IPS-18c (cell line): ENCODE results near the gene BMAL2.

ENCODE experiments used
- H3K4me3 ChIP-seq: 2 replicates; pipeline ENCODE4 v1.7.0; 2013; ENCODE audit warnings: low read depth, mild to moderate bottlenecking, low read length, moderate library complexity; ENCODE audit not compliant: insufficient read depth
- H3K9me3 ChIP-seq: one replicate; pipeline ENCODE4 v1.6.1; 2013; ENCODE audit warnings: mild to moderate bottlenecking, low read length, moderate library complexity; ENCODE audit not compliant: control insufficient read depth, insufficient read depth

The BMAL2 gene

DNA sequence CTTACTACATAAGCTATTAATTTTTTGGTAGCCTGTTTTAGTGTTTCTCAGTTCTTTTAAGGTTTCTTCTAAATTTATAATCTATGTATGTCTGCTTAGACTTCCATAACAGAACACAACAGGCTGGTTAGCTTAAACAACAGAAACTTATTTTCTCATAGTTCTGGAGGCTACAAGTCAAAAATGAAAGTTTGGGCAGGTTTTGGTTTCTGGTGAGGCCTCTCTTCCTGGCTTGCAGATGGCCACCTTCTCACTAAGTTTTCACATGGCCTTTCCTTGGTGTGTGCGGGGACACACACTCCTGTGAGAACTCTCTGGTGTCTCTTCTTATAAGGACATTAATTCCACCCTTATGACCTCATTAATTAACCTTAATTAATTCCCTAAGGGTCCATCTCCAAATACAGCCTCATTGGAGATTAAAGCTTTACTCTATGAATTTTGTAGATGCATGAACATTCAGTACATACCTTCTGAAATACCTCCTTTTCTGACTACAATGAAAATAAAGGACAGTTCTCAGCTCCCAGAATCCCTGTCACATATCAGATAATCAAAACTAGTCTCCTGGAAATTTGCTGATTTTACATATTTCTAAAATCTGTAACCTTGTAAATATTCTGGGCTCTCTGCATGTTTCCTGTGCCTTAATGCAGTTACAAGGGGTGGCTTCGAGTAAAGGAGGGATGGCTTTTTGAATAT lies 23.2 kb upstream of the BMAL2 start:
- no peak overlapping the region for H3K4me3 ChIP-seq
- H3K9me3 ChIP-seq, result no peaks in the 10 kb centered on the region

- no peak overlapping the region for H3K4me3 ChIP-seq
- no peaks in the 10 kb centered on the region for H3K9me3 ChIP-seq
These were observed 22.7 kb upstream of the BMAL2 start for GRCh38 chr12:27309995-27310315.

DNA sequence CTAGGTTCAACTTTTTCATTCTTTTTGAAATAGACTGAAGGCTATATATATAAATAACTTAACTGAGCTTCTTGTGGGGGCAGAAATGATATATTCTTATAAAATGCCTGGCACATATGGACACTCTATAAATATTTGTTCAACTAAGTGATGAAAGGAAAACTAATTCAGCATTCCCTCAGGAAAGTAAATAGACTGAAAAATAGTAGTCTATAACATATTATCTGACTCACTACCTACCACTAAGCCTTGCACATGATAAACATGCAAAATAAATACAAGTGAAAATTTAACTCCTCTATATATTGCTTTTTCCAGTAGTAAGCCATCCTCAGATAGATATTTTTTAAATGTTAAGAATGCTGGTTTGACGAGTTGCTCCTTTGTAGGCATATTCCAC lies 15.7 kb upstream of the BMAL2 start:
- H3K9me3 ChIP-seq, result no peaks in the 10 kb centered on the region
- no peak overlapping the region for H3K4me3 ChIP-seq

GRCh38 chr12:27319409-27319808 lies 13.2 kb upstream of the BMAL2 start:
- H3K9me3 ChIP-seq, result no peaks in the 10 kb centered on the region
- H3K4me3 ChIP-seq, result no peak overlapping the region

DNA sequence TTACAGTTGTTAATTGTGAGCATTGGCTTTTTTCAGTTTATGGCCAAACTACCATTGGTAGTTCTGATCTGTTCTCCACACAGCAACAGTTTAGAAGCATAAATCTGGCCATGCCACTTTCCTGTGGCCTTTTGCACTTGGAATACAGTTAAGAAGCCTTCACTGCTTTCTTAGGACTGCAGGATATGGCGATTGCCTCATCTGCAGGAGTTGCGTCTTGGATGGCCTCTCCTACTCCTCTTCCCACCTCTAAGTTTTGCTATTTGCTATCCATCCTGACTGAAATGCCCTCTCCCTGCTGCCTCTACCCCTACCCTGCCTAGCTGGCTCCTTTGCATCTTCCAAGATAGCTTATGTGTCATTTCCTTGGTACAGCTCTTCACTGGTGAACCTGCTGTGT lies 12.8 kb upstream of the BMAL2 start:
- no peak overlapping the region for H3K4me3 ChIP-seq
- no peaks in the 10 kb centered on the region for H3K9me3 ChIP-seq

- H3K4me3 ChIP-seq, result no peak overlapping the region
- no peaks in the 10 kb centered on the region for H3K9me3 ChIP-seq
These were observed 8.1 kb upstream of the BMAL2 start for GRCh38 chr12:27324530-27324929.

DNA sequence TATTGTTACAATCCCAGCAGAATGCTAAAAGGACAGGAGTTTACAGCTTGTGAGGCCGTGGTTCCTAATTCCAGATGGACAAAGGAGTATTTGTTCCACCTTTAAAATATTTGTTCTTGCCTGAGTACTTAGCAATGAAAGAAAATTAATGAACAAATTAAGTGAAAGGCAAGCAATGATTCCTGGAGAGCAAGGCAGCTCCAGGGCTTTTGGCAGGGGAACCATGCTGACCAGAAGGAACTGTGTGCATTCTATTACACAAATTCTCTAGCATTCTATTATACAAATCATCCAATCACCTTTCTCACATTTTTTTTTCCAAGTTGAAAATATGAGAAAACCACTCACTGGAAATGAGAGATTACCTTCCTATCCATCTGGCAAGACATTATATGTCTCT lies 1.8 kb upstream of the BMAL2 start:
- Histone ChIP-seq H3K4me3 (no peak overlapping the region), H3K9me3 (no peaks in the 10 kb centered on the region)

DNA sequence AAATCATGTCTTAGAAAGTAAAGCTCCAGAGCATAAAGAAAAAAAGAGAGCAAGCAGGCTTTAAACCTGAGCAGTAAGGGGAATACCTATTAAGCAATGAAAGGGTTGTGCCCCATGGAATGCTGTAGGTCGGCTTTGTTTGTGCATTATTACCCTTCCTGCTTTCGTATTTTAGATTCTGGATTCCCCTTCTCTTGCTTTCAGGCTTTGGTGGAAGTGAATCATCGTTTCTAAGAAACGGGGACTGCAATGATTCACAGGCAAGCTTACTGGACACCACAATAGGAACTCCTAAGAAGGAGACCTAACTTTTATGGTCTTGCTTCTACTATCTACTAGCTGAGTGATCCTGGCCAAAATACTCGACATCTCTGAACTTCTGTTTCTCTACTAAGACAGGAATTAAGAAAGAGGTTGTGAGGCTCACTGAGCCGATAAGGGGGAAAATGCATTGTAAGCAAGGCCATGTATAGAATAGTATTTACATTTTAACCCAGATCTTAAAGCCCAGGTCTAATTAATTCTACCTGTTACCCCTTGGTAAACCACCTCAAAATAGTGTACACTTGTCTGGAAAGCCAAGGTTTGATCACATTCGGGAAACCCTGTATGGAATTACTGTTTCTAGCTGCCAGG lies 1.2 kb upstream of the BMAL2 start:
- Histone ChIP-seq H3K4me3 (no peak overlapping the region), H3K9me3 (no peaks in the 10 kb centered on the region)

GRCh38 chr12:27331927-27332324 lies 710 bp upstream of the BMAL2 start:
- peak overlapping the region; percentile 66; the same call in 1 of the 2 replicates for H3K4me3 ChIP-seq

DNA sequence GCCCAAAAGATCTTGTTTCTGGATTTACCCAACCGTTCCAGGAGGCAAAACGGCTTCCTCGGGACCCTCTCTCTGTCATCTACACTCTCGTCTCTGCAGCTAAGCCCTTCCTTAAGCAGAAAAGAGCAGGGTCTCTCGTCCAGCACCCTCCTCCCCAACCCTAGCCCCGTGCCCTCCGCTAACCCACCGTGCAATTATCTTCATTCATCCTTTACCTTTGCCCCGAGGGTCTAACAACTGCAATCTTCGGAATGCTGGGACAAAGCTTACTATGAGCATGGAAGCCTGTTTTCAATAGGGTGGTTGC lies 276 bp upstream of the BMAL2 start:
- H3K9me3 ChIP-seq, result no peaks in the 10 kb centered on the region
- peak overlapping the region; percentile 66 for H3K4me3 ChIP-seq

More at GRCh38 chr12:27331927-27332324, 710 bp upstream of the BMAL2 start:
- no peaks in the 10 kb centered on the region for H3K9me3 ChIP-seq

DNA sequence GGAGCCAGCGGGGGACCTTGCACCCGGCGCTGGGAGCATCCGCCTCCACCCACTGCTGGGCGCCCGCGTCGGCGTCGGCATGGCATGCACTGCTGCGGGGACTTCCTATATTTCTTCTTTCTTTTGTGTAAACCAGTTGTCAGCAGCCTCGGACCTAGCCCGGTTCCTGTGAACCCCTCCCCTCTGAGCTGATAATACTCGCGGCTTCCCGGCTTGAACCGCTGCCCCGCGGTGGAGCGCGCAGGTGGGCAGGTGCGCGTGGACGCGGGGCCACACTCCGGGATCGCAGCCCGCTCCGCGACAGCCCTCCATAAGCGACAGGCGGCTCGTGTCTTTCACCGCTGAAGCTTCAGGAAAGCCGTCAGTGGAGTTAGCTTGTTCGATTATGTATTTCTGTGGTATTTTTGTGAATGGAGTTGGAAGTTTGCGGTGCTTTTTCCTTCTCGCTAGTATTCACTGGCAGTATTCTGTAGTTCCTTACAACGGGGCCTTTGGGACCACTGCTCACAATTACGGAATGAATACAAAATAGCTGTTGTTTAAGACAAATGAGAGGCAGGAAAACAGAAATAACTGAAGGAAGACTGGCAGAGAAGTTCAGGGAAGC lies 870 bp downstream of the BMAL2 start:
- Histone ChIP-seq H3K4me3 (peak overlapping the region; percentile 66), H3K9me3 (no peaks in the 10 kb centered on the region)

GRCh38 chr12:27334042-27334720 lies 1.5 kb downstream of the BMAL2 start:
- H3K9me3 ChIP-seq, result no peaks in the 10 kb centered on the region
- H3K4me3 ChIP-seq, result peak overlapping the region; percentile 66; the same call in 1 of the 2 replicates

DNA sequence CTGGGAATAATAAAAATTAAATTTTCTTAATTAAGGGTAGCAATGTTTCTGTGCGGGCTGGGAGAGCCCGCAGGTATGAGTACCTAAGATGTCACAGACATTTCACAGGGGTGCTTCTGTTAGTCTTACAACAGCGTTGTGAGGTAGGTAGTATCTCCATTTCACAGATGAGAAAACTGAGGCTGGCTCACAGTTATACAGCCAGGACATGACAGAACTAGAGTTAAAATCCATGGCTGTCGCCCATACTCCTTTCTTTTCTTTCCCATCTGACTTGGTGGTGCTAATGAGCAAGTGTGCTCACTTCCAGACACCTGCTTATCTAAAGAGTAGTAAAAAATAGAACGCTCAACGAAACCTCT lies 2.1 kb downstream of the BMAL2 start:
- no peak overlapping the region for H3K4me3 ChIP-seq
- no peaks in the 10 kb centered on the region for H3K9me3 ChIP-seq

DNA sequence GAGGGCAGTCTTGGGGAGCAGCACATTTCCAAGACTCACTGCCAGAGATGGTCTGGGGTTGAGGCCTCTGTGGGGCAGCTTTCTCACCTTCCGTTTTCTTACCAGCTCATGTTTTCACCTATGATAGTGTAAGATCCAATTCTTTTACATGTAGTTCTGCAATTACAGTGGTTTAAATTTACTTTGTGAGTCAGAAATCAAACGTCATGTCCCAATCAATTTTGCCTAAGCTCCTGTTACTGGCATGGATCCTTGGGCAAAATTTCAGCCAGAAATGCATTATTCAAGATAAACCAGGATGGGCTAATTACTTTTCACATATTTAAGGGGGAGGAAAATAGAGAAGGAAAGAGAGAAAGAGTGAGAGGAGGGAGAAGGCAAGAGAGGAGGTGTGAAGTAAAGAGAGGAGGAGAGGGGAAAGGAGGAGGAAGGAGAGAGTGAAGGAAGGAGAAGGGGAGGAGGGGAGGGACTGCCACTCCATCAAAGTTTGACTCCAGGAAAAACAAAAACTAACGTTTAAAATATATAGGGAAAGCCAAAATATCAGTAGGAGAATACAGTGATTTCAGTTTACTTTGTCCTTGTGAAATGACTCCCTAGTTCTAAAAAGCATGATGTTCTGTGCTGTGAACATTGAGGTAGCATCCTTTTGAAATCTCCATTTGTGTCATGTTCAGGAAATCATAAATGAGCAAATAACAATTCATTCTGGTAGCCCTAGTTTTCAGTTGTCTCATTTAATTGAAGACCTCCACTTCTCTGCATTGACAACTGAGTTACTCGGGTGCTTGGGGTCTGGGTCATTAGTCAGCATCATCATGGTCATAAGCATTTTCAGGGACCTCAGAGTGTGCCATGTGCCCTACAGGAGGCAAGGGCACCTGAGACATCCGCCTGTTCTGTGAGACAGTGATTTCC lies 3.0 kb downstream of the BMAL2 start:
- H3K4me3 ChIP-seq, result no peak overlapping the region
- H3K9me3 ChIP-seq, result no peaks in the 10 kb centered on the region

GRCh38 chr12:27336282-27336653 lies 3.6 kb downstream of the BMAL2 start:
- Histone ChIP-seq H3K4me3 (no peak overlapping the region), H3K9me3 (no peaks in the 10 kb centered on the region)

GRCh38 chr12:27337376-27337775 lies 4.7 kb downstream of the BMAL2 start:
- no peak overlapping the region for H3K4me3 ChIP-seq
- no peaks in the 10 kb centered on the region for H3K9me3 ChIP-seq

DNA sequence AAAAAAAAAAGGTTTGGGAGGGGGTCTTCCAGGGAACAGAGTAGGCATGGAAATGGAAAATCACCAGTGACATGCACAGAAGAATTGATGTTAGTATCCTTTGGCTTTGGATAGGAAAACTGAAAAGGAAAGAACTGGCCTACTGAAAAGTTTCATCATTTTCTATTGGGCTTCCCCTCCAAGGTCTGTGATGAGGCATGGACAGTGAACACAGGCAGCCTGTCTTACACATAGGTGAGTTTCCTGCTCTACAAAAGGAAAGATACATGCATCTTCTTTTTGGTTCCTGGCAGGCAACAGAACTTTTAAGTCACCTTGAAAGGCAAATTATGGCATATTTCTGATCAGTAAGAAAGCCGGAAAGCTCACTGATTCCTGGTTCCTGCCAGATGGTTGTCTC lies 5.8 kb downstream of the BMAL2 start:
- no peak overlapping the region for H3K4me3 ChIP-seq
- no peaks in the 10 kb centered on the region for H3K9me3 ChIP-seq
